GM21381 (cell line): Measurements from ENCODE around the gene TSACC.

Source experiments
- ATAC-seq: cut with Tn5 transposase; IDR thresholded peaks from one replicate; pipeline ENCODE4 v1.9.1; 2021; ENCODE audit warnings: mild to moderate bottlenecking, moderate library complexity; ENCODE audit not compliant: unreplicated experiment

The TSACC gene

DNA sequence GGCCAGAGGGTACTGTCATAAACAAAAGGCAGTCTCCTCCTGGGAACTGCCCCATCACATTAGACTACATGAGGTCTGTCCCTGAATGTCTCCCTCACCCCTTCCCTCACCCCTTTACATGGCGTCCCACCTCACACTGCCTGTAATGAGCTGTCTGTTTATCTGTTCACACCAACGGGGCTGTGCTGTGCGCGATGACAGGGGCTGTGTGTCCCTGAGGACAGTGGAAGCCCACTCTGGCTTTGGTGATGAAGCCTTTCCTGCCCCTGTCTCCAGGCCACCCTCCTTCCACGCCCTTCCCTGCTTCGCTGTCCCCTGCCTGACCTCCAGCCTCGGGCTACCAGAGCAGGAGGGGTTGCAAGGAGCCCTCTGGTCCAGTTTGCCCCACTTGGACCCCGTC, 53.4 kb downstream of the TSACC start:
- ATAC-seq, result no peak

DNA sequence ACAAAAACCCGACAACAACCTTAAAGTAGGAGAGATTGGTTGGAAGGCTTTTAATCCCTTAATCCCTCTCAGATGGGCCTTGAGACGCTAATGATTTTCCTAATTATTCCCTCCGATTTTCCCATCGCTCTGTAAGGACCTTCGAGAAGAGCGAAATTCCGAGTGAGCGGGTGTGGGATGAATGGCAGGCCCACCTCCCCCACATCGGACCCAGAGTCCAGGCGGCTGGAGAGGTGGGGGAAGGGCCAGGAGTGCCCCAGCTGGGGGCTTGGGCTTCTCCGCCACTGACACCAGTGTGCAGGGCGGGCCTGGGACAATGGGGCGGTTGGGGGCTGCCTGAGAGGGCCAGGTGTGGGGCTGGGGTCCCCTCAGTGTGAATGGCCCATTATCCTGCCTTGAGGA, 54.1 kb downstream of the TSACC start:
- ATAC-seq, result no peak

DNA sequence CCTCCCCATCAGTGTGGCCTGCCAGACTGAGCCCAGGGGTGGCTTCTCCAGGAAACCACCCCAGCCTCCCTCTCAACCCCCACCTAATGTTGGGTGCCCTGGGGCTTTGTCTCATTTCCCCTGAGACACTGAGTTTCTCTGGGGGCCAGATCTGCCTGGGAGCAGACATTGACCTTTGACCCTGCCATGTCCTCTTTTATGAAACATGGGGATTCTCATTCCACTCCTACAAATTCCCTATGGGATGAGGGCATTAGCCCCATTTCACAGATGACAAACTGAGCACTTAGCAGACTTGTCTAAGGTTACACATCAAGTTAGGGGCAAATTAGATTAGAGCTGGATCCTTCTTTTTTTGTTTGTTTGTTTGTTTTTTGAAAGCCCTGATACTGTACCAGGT, 54.8 kb downstream of the TSACC start:
- no peak for ATAC-seq

DNA sequence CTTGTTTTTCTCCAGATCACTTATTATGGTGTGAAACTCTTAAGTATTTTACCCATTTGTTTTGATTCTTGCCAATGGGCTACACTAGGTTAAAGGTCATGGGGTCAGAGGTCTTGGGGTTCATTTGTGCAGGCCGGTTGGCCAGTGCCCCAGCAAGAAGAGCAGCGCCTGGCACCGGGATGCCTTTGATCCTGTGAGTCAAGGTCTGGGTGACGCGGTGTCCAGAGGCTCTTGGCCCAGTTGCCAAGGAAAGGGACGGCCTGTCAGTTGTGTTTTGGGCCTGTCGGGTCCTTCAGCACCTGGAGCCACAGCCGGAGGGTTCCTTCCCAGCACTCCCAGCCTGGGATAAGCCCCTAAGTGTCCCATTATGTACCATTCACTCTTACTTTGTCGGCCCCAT, 55.8 kb downstream of the TSACC start:
- no peak for ATAC-seq

DNA sequence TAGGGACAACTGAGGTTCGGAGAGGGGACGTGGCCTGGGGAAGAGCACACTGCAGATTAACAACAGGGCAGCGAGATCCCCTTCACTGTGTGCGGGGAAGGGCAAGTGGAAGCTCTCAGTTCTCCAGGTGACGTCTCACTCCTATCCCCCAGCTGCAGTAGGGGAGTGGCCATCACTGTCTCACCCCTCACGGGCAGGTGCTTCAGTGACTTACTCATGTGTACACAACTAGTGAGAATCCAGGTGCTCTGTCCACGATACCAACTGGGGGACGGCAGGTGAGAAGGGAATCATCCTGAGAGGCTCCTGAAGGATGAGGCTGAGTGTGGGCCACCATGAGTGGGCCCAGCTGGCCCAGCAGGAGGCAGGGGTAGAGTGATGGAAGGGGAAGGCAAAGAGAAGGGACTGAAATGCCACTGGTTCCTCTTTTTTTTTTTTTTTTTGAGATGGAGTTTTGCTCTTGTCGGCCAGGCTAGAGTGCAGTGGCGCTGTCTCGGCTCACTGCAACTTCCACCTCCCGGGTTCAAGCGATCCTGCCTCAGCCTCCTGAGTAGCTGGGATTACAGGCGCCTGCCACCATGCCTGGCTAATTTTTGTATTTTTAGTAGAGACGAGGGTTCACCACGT, 56.6 kb downstream of the TSACC start:
- no peak for ATAC-seq
